PC-9 (cell line): Measurements from ENCODE around the gene KIF6. TPM values are rescaled to one million over a fixed set of nuclear protein-coding genes. Genes with fewer than 3 reads are reported as not detected.
A peak's percentile ranks its signal among the peaks of the same experiment; 100 is the strongest.

Source experiments
- BruUV-seq: library from RNA; stranded (reverse); fragments of 400-500 nt; replicated peaks from 2 replicates; lab custom pipeline; 2021; lab: Mats Ljungman, UMichigan
- CTCF ChIA-PET: fragments of 300-600 bp; sonication (Branson Sonifier 250); formaldehyde crosslinking; loops from one replicate; lab custom pipeline; 2022; ENCODE audit warnings: antibody characterized with exemption; lab: Charles Lee
- POLR2A ChIA-PET: fragments of 300-600 bp; sonication (Branson Sonifier 250); formaldehyde crosslinking; loops from one replicate; lab custom pipeline; 2022; ENCODE audit warnings: antibody characterized with exemption; ENCODE audit not compliant: unreplicated experiment; lab: Charles Lee
- DNase-seq, 2 experiments: peaks; one replicate each; pipeline versions ENCODE4 v3.0.0 to v3.0.0-alpha.2; 2015 to 2022; ENCODE audit warnings: mixed read lengths in 1 of 2
- H2AFZ ChIP-seq: fragments of 200-600 bp; sonication (generic); 2 replicates; pipeline ENCODE4 v1.8.1; 2017; ENCODE audit warnings: antibody characterized with exemption
- H3F3A ChIP-seq: fragments of 200-600 bp; sonication (generic); 2 replicates; pipeline ENCODE4 v1.8.1; 2017; ENCODE audit warnings: antibody characterized with exemption, mild to moderate bottlenecking, low read depth; ENCODE audit not compliant: insufficient read depth
- H3K27ac ChIP-seq: fragments of 200-600 bp; sonication (generic); 2 replicates; pipeline ENCODE4 v1.6.1; 2016; ENCODE audit warnings: mixed run types
- H3K27me3 ChIP-seq: fragments of 200-600 bp; sonication (generic); 2 replicates; pipeline ENCODE4 v1.6.1; 2016; ENCODE audit warnings: low read depth, mixed run types; ENCODE audit not compliant: insufficient read depth
- H3K36me3 ChIP-seq: fragments of 200-600 bp; sonication (generic); 2 replicates; pipeline ENCODE4 v1.6.1; 2016; ENCODE audit warnings: low read depth, mixed run types
- H3K4me1 ChIP-seq: fragments of 200-600 bp; sonication (generic); replicated peaks from 2 replicates; pipeline ENCODE4 v1.6.1; 2016; ENCODE audit warnings: mixed run types; ENCODE audit not compliant: insufficient read depth
- H3K4me2 ChIP-seq: fragments of 200-600 bp; sonication (generic); 2 replicates; pipeline ENCODE4 v1.6.1; 2017; ENCODE audit warnings: mixed run types
- H3K4me3 ChIP-seq: fragments of 200-600 bp; sonication (generic); 2 replicates; pipeline ENCODE4 v1.6.1; 2016; ENCODE audit warnings: mixed run types
- H3K79me2 ChIP-seq: fragments of 200-600 bp; sonication (generic); 2 replicates; pipeline ENCODE4 v1.6.1; 2017; ENCODE audit warnings: low read depth, mixed run types
- H3K9me2 ChIP-seq: fragments of 200-600 bp; sonication (generic); 2 replicates; pipeline ENCODE4 v1.8.1; 2017; ENCODE audit warnings: mild to moderate bottlenecking; ENCODE audit not compliant: insufficient read depth
- H3K9me3 ChIP-seq: fragments of 200-600 bp; sonication (generic); 2 replicates; pipeline ENCODE4 v1.8.1; 2016; ENCODE audit warnings: low read depth; ENCODE audit not compliant: insufficient read depth
- H4K20me1 ChIP-seq: fragments of 200-600 bp; sonication (generic); 2 replicates; pipeline ENCODE4 v1.8.1; 2017; ENCODE audit not compliant: insufficient read depth
- CTCF ChIP-seq: fragments of 200-600 bp; sonication (generic); conservative IDR thresholded peaks from 2 replicates; pipeline ENCODE4 v1.6.1; 2017; ENCODE audit warnings: mixed run types, antibody characterized with exemption, mild to moderate bottlenecking, moderate library complexity
- EZH2 ChIP-seq: fragments of 200-600 bp; sonication (generic); IDR thresholded peaks from 2 replicates; pipeline ENCODE4 v1.8.0; 2017; ENCODE audit warnings: antibody characterized with exemption, low read depth
- intact Hi-C: fragments of 100-400 bp; cut with micrococcal nuclease; formaldehyde crosslinking; loops from one replicate; pipeline ENCODE4 v1.10.0; 2022; ENCODE audit not compliant: unreplicated experiment
- total RNA-seq: library from RNA; stranded (reverse); gene quantifications from 2 replicates; pipeline ENCODE4 v1.2.3, GENCODE V29; 2021

Gene KIF6
- total RNA-seq, 1 experiment from 2014 or later, result not detected

GRCh38 chr6:39685938-39686337 lies 39.3 kb downstream of the KIF6 start:
- ChIA-PET CTCF (no interaction called here), POLR2A (no interaction called here)
- Histone ChIP-seq H3K4me3 (no peak overlapping the region), H3K27me3 (no peaks in the 10 kb centered on the region; the same call in 1 of the 2 replicates), H2AFZ (no peak overlapping the region), H3K79me2 (no peaks in the 10 kb centered on the region), H3K9me2 (no peaks in the 10 kb centered on the region; the same call in 1 of the 2 replicates), H3K36me3 (no peaks in the 10 kb centered on the region), H3K4me2 (no peak overlapping the region), H3K4me1 (no peaks in the 10 kb centered on the region), H3K9me3 (no peaks in the 10 kb centered on the region), H4K20me1 (no peaks in the 10 kb centered on the region), H3F3A (no peaks in the 10 kb centered on the region), H3K27ac (no peak overlapping the region)
- BruUV-seq, result no TSS peak
- no peak for DNase-seq
- intact Hi-C loops, result no loop called here
- no peak for TF ChIP-seq CTCF
- TF ChIP-seq EZH2, result no peak

GRCh38 chr6:39685489-39685826 lies 39.8 kb downstream of the KIF6 start:
- no peaks in the 10 kb centered on the region for H3K4me1 ChIP-seq
- no peaks in the 10 kb centered on the region for H3K36me3 ChIP-seq
- H3K79me2 ChIP-seq, result no peaks in the 10 kb centered on the region
- H3K4me3 ChIP-seq, result no peak overlapping the region
- CTCF ChIA-PET, result no interaction called here
- no peak overlapping the region for H2AFZ ChIP-seq
- no peak overlapping the region for H3K27ac ChIP-seq
- no TSS peak for BruUV-seq
- no peaks in the 10 kb centered on the region; the same call in 1 of the 2 replicates for H3K9me2 ChIP-seq
- H4K20me1 ChIP-seq, result no peaks in the 10 kb centered on the region
- no peaks in the 10 kb centered on the region for H3K9me3 ChIP-seq
- POLR2A ChIA-PET, result no interaction called here
- no peaks in the 10 kb centered on the region for H3F3A ChIP-seq
- TF ChIP-seq CTCF (no peak), EZH2 (no peak)
- DNase-seq, result no peak
- no peaks in the 10 kb centered on the region; the same call in 1 of the 2 replicates for H3K27me3 ChIP-seq
- intact Hi-C loops, result no loop called here
- no peak overlapping the region for H3K4me2 ChIP-seq

- intact Hi-C loops, result no loop called here
- Histone ChIP-seq H3K4me1 (no peaks in the 10 kb centered on the region), H3K79me2 (no peaks in the 10 kb centered on the region), H3K27me3 (no peaks in the 10 kb centered on the region; the same call in 1 of the 2 replicates), H3K27ac (no peak overlapping the region), H4K20me1 (no peaks in the 10 kb centered on the region), H3K36me3 (no peaks in the 10 kb centered on the region), H3F3A (no peaks in the 10 kb centered on the region), H2AFZ (no peak overlapping the region), H3K9me3 (no peaks in the 10 kb centered on the region), H3K4me3 (no peak overlapping the region), H3K4me2 (no peak overlapping the region), H3K9me2 (no peaks in the 10 kb centered on the region; the same call in 1 of the 2 replicates)
- ChIA-PET POLR2A (no interaction called here), CTCF (no interaction called here)
- no peak for TF ChIP-seq EZH2
- TF ChIP-seq CTCF, result no peak
- no TSS peak for BruUV-seq
- peak in 1 of 2 experiments; percentile 37 for DNase-seq
Observed at GRCh38 chr6:39684790-39685488, 40.3 kb downstream of the KIF6 start.
